Central memory CD4-positive, alpha-beta T cell (primary cell): ENCODE measurements around the gene SLAMF1.

ENCODE experiments used
- DNase-seq: peaks from one replicate; pipeline ENCODE4 v3.0.0; 2022

Gene SLAMF1

GRCh38 chr1:160558660-160559380 is 88.0 kb downstream of the SLAMF1 start:
- DNase-seq, result no peak
